ENCODE results near the gene SH3TC1.

DNA sequence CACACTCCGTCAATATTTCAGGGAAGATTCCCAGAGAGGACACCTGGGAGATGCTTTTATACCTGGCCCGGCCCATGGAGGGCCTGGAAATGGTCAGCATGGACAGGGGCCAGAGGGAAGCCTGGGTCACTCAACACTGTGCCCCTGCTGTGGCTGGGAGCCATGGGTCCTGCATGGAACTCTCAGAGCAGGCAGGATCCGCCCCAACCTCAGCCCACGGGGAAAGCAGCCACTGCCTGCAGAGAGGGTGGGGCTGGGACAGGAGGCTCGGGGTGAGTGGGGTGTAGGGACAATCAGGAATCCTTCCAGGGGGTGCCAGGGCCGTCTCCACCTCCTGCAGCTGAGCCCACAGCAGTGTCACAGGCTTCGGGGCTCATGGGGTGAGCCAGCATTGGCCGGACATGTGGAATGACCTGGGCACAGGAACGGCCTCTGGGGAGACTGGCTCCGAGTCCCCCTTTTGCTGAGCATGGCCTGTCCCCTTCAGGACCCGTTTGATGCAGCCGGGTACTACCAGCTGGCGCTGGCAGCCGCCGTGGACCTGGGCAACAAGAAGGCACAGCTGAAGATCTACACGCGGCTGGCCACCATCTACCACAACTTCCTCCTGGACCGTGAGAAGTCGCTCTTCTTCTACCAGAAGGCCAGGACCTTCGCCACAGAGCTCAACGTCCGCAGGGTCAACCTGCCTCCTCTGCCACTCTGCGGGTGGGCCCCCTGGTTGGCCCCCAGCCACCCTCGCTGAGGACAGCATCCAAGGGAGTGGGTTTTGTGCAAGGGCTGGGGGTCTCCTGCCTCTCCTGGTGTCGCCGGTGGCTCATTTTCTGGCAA lies 41.3 kb downstream of the SH3TC1 start:
- TF ChIP-seq, protein P1, sequence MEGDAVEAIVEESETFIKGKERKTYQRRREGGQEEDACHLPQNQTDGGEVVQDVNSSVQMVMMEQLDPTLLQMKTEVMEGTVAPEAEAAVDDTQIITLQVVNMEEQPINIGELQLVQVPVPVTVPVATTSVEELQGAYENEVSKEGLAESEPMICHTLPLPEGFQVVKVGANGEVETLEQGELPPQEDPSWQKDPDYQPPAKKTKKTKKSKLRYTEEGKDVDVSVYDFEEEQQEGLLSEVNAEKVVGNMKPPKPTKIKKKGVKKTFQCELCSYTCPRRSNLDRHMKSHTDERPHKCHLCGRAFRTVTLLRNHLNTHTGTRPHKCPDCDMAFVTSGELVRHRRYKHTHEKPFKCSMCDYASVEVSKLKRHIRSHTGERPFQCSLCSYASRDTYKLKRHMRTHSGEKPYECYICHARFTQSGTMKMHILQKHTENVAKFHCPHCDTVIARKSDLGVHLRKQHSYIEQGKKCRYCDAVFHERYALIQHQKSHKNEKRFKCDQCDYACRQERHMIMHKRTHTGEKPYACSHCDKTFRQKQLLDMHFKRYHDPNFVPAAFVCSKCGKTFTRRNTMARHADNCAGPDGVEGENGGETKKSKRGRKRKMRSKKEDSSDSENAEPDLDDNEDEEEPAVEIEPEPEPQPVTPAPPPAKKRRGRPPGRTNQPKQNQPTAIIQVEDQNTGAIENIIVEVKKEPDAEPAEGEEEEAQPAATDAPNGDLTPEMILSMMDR (IDR thresholded peaks at IDR 0.05) = no peak
- TF ChIP-seq POLR2A (IDR thresholded peaks at IDR 0.05) = no peak
